Measurements from ENCODE around the gene POLR3E.
A peak's percentile ranks its signal among the peaks of the same experiment; 100 is the strongest.

Gene POLR3E, protein sequence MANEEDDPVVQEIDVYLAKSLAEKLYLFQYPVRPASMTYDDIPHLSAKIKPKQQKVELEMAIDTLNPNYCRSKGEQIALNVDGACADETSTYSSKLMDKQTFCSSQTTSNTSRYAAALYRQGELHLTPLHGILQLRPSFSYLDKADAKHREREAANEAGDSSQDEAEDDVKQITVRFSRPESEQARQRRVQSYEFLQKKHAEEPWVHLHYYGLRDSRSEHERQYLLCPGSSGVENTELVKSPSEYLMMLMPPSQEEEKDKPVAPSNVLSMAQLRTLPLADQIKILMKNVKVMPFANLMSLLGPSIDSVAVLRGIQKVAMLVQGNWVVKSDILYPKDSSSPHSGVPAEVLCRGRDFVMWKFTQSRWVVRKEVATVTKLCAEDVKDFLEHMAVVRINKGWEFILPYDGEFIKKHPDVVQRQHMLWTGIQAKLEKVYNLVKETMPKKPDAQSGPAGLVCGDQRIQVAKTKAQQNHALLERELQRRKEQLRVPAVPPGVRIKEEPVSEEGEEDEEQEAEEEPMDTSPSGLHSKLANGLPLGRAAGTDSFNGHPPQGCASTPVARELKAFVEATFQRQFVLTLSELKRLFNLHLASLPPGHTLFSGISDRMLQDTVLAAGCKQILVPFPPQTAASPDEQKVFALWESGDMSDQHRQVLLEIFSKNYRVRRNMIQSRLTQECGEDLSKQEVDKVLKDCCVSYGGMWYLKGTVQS

GRCh38 chr16:22297114-22297870 lies at the start of gene POLR3E:
TSS of gene POLR3E (plus strand) at chr16:22297409. CDS start at chr16:22302969, 5,560 bp downstream.
- DNase-seq (ENCODE audit: low spot score): peak; percentile 99

- no peak for DNase-seq (ENCODE audit: low spot score)
Measured at GRCh38 chr16:22250522-22250921, 46.7 kb upstream of the POLR3E start.

DNA sequence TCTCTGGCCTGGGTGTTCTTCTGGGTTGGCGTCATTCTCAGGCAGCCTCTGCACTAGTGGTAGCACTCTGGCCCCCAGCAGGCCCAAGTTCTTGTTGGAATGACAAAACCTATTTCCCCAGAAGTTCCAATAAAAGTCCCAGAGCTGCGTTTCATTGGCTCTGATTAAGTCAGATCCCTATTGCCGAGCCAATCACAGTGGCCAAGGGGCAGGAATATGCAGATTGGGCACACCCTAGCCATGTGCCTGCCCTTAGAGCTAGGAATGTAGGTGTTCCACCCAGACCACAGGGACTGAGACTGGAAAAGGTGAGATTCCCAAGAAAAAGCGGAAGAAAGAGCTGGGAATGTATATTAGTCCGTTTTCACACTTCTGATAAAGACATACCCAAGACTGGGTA lies 44.9 kb upstream of the POLR3E start:
- no peak for DNase-seq (ENCODE audit: low spot score)

- no peak for DNase-seq (ENCODE audit: low spot score)
Measured at GRCh38 chr16:22253272-22253671, 43.9 kb upstream of the POLR3E start.

- DNase-seq (ENCODE audit: low spot score): no peak
Measured at GRCh38 chr16:22255335-22255734, 41.9 kb upstream of the POLR3E start.

DNA sequence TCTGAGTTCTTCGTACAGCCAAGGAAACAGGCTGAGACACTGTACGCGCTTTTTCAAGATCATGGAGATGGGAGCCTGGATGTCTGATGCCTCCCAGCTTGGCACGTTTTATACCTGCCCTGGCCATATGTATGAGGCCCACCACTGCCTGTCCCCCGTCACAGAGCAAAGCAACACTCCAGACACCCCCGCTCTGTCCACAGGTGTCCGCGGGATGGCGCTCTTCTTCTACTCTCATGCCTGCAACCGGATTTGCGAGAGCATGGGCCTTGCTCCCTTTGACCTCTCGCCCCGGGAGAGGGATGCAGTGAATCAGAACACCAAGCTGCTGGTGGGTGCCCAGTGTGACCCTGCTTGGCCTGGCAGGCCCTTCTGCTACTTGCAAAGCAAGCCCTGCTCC lies 39.8 kb upstream of the POLR3E start:
- DNase-seq (ENCODE audit: low spot score): no peak

- DNase-seq (ENCODE audit: low spot score): no peak
Measured at GRCh38 chr16:22260490-22260889, 36.7 kb upstream of the POLR3E start.

GRCh38 chr16:22262460-22262859 lies 34.7 kb upstream of the POLR3E start:
- no peak for DNase-seq (ENCODE audit: low spot score)

- DNase-seq (ENCODE audit: low spot score): no peak
Measured at GRCh38 chr16:22264786-22265185, 32.4 kb upstream of the POLR3E start.

DNA sequence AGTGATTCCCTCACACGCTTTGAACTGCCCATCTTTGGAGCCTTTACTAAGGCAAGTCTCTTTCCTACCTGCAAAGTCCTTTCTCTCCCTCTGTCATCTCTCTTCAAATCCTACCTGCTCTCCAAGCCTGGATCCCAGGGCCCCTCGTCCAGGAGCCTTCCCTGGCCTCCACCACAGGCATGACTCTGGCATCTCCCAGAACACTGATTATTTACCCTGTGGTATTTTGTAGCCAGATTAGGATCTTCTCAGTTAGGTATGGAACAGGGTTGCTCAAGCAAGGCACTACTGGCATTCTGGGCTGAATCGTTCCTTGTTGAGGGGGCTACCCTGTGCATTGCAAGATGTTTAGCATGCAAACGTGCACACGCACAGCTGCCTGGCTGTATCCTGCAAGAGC lies 31.9 kb upstream of the POLR3E start:
- DNase-seq (ENCODE audit: low spot score): no peak

GRCh38 chr16:22266546-22266945 lies 30.7 kb upstream of the POLR3E start:
- DNase-seq (ENCODE audit: low spot score): no peak

- no peak for DNase-seq (ENCODE audit: low spot score)
Measured at GRCh38 chr16:22267764-22268163, 29.4 kb upstream of the POLR3E start.

GRCh38 chr16:22270525-22270924 lies 26.7 kb upstream of the POLR3E start:
- DNase-seq (ENCODE audit: low spot score): peak; percentile 10

GRCh38 chr16:22272870-22273650 lies 24.1 kb upstream of the POLR3E start:
- no peak for DNase-seq (ENCODE audit: low spot score)

DNA sequence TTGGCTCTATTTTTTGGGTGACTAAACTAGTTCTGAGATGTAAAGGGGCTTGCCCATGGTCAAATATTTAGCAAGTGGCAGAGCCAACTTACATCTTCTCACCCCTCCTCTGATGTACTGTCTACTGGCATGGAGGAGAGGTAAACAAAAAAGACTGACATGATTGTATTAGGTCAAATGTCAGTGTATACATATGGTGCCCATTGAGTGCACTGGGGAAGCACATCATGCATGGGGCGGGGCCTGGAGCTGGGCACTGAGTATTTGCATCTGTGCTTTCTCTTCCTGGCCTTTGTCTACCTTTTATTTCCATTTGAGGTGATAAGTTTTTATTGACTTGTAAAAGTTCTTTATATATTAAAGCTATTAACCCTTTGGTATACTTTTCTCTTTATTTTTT lies 22.3 kb upstream of the POLR3E start:
- DNase-seq (ENCODE audit: low spot score): no peak

DNA sequence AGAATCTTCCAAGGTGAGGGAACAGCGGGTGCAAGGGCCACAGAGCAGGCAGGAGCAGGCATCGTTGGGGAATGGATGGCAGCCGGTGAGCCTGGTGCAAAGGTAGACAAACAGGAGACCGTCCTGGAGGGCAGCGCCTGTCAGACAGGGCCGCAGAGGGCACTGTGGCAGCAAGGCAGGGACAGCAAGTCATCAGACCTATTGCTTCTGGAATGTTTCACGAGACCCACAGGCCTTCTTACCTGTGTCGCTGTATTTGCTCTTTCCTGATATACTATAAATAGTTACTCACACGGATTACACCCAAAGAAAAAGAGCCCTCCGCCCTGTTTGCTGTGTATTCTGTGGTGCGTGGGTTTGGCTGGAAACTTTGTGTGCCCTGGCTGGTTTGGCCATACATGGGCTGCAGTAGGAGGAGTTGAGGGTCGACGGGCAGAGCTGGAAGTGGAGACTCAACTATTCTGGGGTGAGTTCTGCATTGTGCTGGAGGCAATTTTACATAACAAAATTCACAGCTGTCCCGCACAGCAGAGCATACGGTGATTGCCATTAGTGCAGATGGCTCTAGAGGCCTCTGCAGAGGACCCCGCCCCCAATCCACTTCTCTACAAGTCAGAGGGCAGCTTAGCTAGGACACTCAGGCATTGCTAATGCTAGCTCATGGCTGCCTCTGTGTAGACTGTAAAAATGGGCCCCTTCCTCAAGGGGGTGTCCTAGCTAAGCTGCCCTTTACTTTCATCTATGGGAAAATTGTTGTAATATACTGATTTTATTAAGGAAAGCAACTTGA lies 18.6 kb upstream of the POLR3E start:
- DNase-seq (ENCODE audit: low spot score): no peak

- DNase-seq (ENCODE audit: low spot score): peak; percentile 82
Measured at GRCh38 chr16:22282254-22282892, 14.8 kb upstream of the POLR3E start.

- no peak for DNase-seq (ENCODE audit: low spot score)
Measured at GRCh38 chr16:22284637-22285036, 12.6 kb upstream of the POLR3E start.

GRCh38 chr16:22285080-22285479 lies 12.1 kb upstream of the POLR3E start:
- DNase-seq (ENCODE audit: low spot score): no peak

GRCh38 chr16:22291020-22291419 lies 6.2 kb upstream of the POLR3E start:
- DNase-seq (ENCODE audit: low spot score): no peak

All from hematopoietic multipotent progenitor cell treated with erythropoietin and hydrocortisone succinate and interleukin-3 and kit ligand, for 15 days (in vitro differentiated cells).